Gastroesophageal sphincter (tissue), 4 donors: ENCODE data around the gene STAC3. TPM values are rescaled to one million over a fixed set of nuclear protein-coding genes. Genes with fewer than 3 reads are reported as not detected.

Experiments used
- ATAC-seq: fragments of 150-250 bp; one replicate; pipeline ENCODE4 v1.9.1; 2016; ENCODE audit warnings: mild to moderate bottlenecking, moderate library complexity
- H3K27ac ChIP-seq, 4 donors: fragments of 200-600 bp; sonication (generic) in 3 of 4; 1 replicate in 3 of 4; 2 replicates in 1 of 4; pipeline ENCODE4 v1.5.1; 2016 to 2019
- H3K27me3 ChIP-seq: fragments of 200-600 bp; sonication (generic); one replicate; pipeline ENCODE4 v1.5.1; 2019
- H3K36me3 ChIP-seq, 2 donors: fragments of 200-600 bp; sonication (generic); one replicate each; pipeline ENCODE4 v1.5.1; 2019; ENCODE audit warnings: control low read depth in 1 of 2
- H3K4me1 ChIP-seq, 3 donors: fragments of 200-600 bp; sonication (generic); 1 replicate in 2 of 3; 2 replicates in 1 of 3; pipeline ENCODE4 v1.5.1; 2016 to 2019; ENCODE audit warnings: control low read depth in 2 of 3
- H3K4me3 ChIP-seq, 2 donors: fragments of 200-600 bp; sonication (generic); one replicate each; pipeline ENCODE4 v1.5.1; 2019; ENCODE audit warnings: mild to moderate bottlenecking in 1 of 2, moderate library complexity in 1 of 2
- H3K9me3 ChIP-seq, 3 donors: fragments of 200-600 bp; sonication (generic); one replicate each; pipeline ENCODE4 v1.5.1; 2017 to 2019; ENCODE audit warnings: control low read depth in 2 of 3
- EP300 ChIP-seq: sonication (generic); formaldehyde crosslinking; IDR thresholded peaks from one replicate; pipeline ENCODE4 v1.6.1; 2017; ENCODE audit warnings: antibody characterized with exemption, mild to moderate bottlenecking
- POLR2A ChIP-seq, 2 donors: fragments of 450-650 bp; IDR thresholded peaks; one replicate each; pipeline ENCODE4 v1.6.1; 2017; ENCODE audit warnings: antibody characterized with exemption in 2 of 2, mild to moderate bottlenecking in 2 of 2, moderate library complexity in 1 of 2
- POLR2AphosphoS5 ChIP-seq: sonication (generic); formaldehyde crosslinking; IDR thresholded peaks from one replicate; pipeline ENCODE4 v1.6.1; 2017; ENCODE audit warnings: antibody characterized with exemption
- WGBS, 2 donors: methylation state at CpG; one replicate each; pipeline ENCODE4 v1.1.5; 2018; ENCODE audit warnings: low coverage in 1 of 2; 5-methylcytosine and 5-hydroxymethylcytosine counted together
- total RNA-seq, 4 donors: library from RNA; depleted of rRNA; stranded (reverse); fragments of >200 nt; gene quantifications; one replicate each; pipeline ENCODE4 v1.1.0, GENCODE V29; 2016
- TF ChIP-seq, protein P1 (sequence below), 4 experiments: fragments of 200-600 bp in 2 of 4; fragments of 450-650 bp in 2 of 4; sonication (generic) in 1 of 4; IDR thresholded peaks; one replicate each; pipeline ENCODE4 v1.5.1; 2017 to 2019; ENCODE audit warnings: antibody characterized with exemption in 4 of 4, mild to moderate bottlenecking in 2 of 4, moderate library complexity in 2 of 4

The STAC3 gene
- total RNA-seq, 4 donors from 2014 or later, result 0.32 to 0.94 (median 0.35) TPM; not detected in 1

- TF ChIP-seq POLR2A (IDR thresholded peaks at IDR 0.05), result no peak
- TF ChIP-seq, protein P1, sequence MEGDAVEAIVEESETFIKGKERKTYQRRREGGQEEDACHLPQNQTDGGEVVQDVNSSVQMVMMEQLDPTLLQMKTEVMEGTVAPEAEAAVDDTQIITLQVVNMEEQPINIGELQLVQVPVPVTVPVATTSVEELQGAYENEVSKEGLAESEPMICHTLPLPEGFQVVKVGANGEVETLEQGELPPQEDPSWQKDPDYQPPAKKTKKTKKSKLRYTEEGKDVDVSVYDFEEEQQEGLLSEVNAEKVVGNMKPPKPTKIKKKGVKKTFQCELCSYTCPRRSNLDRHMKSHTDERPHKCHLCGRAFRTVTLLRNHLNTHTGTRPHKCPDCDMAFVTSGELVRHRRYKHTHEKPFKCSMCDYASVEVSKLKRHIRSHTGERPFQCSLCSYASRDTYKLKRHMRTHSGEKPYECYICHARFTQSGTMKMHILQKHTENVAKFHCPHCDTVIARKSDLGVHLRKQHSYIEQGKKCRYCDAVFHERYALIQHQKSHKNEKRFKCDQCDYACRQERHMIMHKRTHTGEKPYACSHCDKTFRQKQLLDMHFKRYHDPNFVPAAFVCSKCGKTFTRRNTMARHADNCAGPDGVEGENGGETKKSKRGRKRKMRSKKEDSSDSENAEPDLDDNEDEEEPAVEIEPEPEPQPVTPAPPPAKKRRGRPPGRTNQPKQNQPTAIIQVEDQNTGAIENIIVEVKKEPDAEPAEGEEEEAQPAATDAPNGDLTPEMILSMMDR (IDR thresholded peaks at IDR 0.05), result peak in 3 of 4 experiments; percentile 100
- no peak for TF ChIP-seq EP300
- Histone ChIP-seq H3K27ac (peak overlapping the region in 1 of 4 donors; percentile 40), H3K9me3 (no peaks in the 10 kb centered on the region), H3K4me1 (peaks cover 2 to 93% (median 59%) of the 10 kb centered on the region in 3 donors), H3K36me3 (peaks cover 0 to 17% of the 10 kb centered on the region in 2 donors), H3K27me3 (peaks cover 98% of the 10 kb centered on the region), H3K4me3 (peak overlapping the region; percentile 20 to 53)
- WGBS, 2 donors, result 3 to 10% methylated on average over 4 to 12 of the region's 47 CpGs
- ATAC-seq, result peak; percentile 83
Measured at GRCh38 chr12:57238854-57239554, 12.0 kb downstream of the STAC3 start.

DNA sequence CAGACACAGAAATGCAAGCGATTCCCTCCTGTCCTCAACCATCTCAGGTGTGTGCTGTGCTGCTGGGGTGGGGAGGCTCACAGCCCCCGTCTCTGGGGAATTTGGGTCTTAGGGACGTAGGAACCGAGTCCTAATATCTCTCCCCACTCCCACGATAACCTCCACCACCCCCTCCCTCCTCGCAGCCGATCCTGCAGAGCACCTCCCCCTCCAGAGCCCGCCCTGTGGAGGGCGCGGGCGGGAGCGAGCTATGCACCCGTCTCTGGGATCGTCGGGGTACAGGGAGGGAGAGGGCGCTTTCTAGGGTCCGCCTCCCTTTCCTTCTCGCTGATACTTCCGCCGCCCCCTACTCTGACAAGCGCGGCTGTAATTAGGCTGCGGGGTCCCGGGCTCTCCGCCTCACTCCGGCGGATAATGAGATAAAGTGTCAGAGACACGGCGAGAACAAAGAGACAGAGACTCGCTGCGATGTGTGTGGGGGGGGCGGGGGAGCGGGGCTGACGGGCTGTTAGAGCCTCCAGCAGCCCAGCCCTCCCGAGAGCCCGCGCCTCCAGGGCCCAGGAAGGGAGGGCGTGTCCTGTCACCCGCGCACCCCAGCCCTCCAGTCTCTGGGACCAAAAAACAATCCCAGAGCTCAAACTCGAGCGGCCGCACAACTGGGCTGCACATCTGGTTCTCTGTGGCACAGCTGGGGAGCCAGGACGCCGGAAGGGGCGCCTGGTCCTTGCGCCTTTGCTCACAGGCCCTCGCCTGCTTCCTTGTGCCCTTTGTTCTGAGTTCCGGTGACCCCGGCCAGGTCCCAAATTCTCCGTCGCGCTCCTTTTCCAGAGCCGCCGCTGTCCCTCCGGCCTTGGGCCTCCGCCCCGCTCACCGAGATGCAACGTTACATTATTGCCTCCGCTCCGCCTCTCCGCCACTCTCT lies 12.8 kb downstream of the STAC3 start:
- TF ChIP-seq POLR2AphosphoS5, result no peak
- no peak for TF ChIP-seq EP300
- TF ChIP-seq, protein P1 (IDR thresholded peaks at IDR 0.05), result no peak
- TF ChIP-seq POLR2A (IDR thresholded peaks at IDR 0.05), result no peak

DNA sequence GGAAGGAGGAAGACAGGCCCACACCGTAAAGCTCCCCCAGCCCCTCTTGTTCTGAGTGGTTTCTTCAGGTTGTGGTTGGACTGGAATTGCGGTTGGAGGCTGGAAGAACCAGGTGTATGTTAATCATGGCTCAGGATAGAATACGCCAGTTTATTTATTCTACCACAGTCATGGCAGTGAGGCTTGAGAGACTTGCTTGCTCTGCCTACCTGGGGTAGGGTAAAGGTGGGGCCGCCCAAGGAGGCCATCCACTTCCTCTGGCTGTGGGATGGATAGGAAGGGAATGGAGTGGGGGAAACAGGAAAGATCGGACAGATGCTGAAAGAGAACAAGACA lies 13.4 kb downstream of the STAC3 start:
- no peak for ATAC-seq
- Histone ChIP-seq H3K27ac (no peak overlapping the region), H3K4me1 (peaks cover 2 to 79% (median 47%) of the 10 kb centered on the region in 3 donors), H3K27me3 (peaks cover 91% of the 10 kb centered on the region), H3K4me3 (peak overlapping the region in 1 of 2 donors; percentile 53), H3K36me3 (peaks cover 0 to 32% of the 10 kb centered on the region in 2 donors), H3K9me3 (no peaks in the 10 kb centered on the region)
- TF ChIP-seq EP300 (no peak), POLR2AphosphoS5 (no peak), POLR2A (IDR thresholded peaks at IDR 0.05) (no peak)
- TF ChIP-seq, protein P1 (IDR thresholded peaks at IDR 0.05), result no peak
- 66% methylated on average over 4 of the region's 5 CpGs; no CpG with 5 or more reads in 1 of the 2 donors for WGBS, 2 donors

More for the DNA sequence above, 12.8 kb downstream of the STAC3 start:
- H3K36me3 ChIP-seq, result peaks cover 0 to 26% of the 10 kb centered on the region in 2 donors
- WGBS, 2 donors, result 10 to 12% methylated on average over 20 of the region's 63 CpGs
- H3K9me3 ChIP-seq, result no peaks in the 10 kb centered on the region
- peak overlapping the region in 2 of 4 donors; percentile 11 to 40 for H3K27ac ChIP-seq
- H3K27me3 ChIP-seq, result peaks cover 97% of the 10 kb centered on the region
- peaks cover 2 to 85% (median 53%) of the 10 kb centered on the region in 3 donors for H3K4me1 ChIP-seq
- peak overlapping the region; percentile 20 to 53 for H3K4me3 ChIP-seq
- no peak for ATAC-seq

- Histone ChIP-seq H3K36me3 (peaks cover 0 to 37% of the 10 kb centered on the region in 2 donors), H3K4me3 (peak overlapping the region in 1 of 2 donors; percentile 27), H3K27ac (peak overlapping the region in 1 of 4 donors; percentile 41), H3K27me3 (peaks cover 86% of the 10 kb centered on the region), H3K4me1 (peaks cover 2 to 74% (median 42%) of the 10 kb centered on the region in 3 donors), H3K9me3 (no peaks in the 10 kb centered on the region)
- no peak for TF ChIP-seq POLR2A (IDR thresholded peaks at IDR 0.05)
- TF ChIP-seq, protein P1 (IDR thresholded peaks at IDR 0.05), result no peak
- no peak for TF ChIP-seq POLR2AphosphoS5
- no peak for TF ChIP-seq EP300
- 39% methylated on average over 3 of the region's 9 CpGs; no CpG with 5 or more reads in 1 of the 2 donors for WGBS, 2 donors
- ATAC-seq, result no peak
Measured at GRCh38 chr12:57236925-57237595, 13.9 kb downstream of the STAC3 start.
